ENCODE data around the gene DCAF8.

DNA sequence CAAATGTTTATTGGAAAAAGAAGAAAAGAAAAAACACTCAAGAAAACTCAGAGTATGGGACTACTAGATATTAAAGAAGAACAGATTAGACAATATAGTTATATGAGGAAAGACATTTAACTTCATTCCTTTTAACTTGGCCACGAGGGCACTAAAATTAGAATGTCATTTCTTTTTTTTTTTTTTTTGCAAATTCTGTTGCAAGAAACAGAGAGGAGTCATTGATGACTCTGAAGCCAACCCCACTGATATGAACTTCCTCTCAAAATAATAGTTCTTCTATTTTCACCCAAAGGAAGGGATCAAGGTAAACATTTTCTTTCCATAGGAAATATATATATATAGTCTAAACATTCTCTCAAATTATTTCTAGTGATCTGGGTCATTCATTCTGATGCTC, 47.2 kb upstream of the DCAF8 start:
- TF ChIP-seq CTCF (IDR thresholded peaks at IDR 0.05; ENCODE audit: extremely low read depth in 1 of 2, insufficient read depth in 1 of 2, low read depth in 1 of 2, low read length in 2 of 2) (no peak), POLR2A (IDR thresholded peaks at IDR 0.05; ENCODE audit: low read depth, low read length) (no peak), POLR2AphosphoS5 (IDR thresholded peaks at IDR 0.05; ENCODE audit: insufficient read depth, low read depth, low read length) (no peak)

All from endothelial cell of umbilical vein (primary cell).